HepG2 (cell line): ENCODE measurements around the gene DTWD2. TPM values are rescaled to one million over a fixed set of nuclear protein-coding genes. Genes with fewer than 3 reads are reported as not detected.

Experiments
- ATAC-seq: fragments of 200-7000 bp; cut with Tn5 transposase; 3 replicates; pipeline ENCODE4 v1.9.1; 2020; ENCODE audit warnings: mild to moderate bottlenecking, moderate library complexity
- BruUV-seq: library from RNA; stranded (reverse); fragments of 400-500 nt; replicated peaks from 2 replicates; lab custom pipeline; 2021; lab: Mats Ljungman, UMichigan
- CTCF ChIA-PET: fragments of 300-600 bp; formaldehyde crosslinking; extraction: SDS; loops from one replicate; lab custom pipeline; 2021; ENCODE audit warnings: low total read pairs, inconsistent platforms, low intra/inter-chr PET ratio; lab: Yijun Ruan, JAX
- POLR2A ChIA-PET: fragments of 350-600 bp; sonication (Branson Sonifier 250); formaldehyde crosslinking; loops from one replicate; lab custom pipeline; 2020; ENCODE audit warnings: antibody characterized with exemption, inconsistent platforms; lab: Yijun Ruan, JAX
- DNase-seq: peaks from one replicate; pipeline ENCODE4 v3.0.0-alpha.2; 2015; ENCODE audit warnings: low spot score
- FAIRE-seq: peaks from 3 replicates; lab custom pipeline; 2011; peaks lifted over from hg19 to GRCh38; lab: Jason Lieb, UNC
- H2AFZ ChIP-seq: one replicate; pipeline ENCODE4 v1.6.1; 2011; ENCODE audit warnings: low read length, inconsistent platforms
- H3K27ac ChIP-seq: fragments of 300-600 bp; 3 replicates; pipeline ENCODE4 v1.8.0; 2011; ENCODE audit warnings: mixed run types, mild to moderate bottlenecking, mixed read lengths, low read length, inconsistent platforms; ENCODE audit not compliant: insufficient read depth; ENCODE audit errors: extremely low read length
- H3K27me3 ChIP-seq, 2 experiments: fragments of 200-600 bp in 1 of 2; 2 replicates in 1 of 2; 3 replicates in 1 of 2; pipeline versions ENCODE4 v1.6.0 to v1.8.0; 2011; ENCODE audit warnings: low read length in 2 of 2, mild to moderate bottlenecking in 2 of 2, moderate library complexity in 2 of 2, inconsistent platforms in 1 of 2; ENCODE audit not compliant: insufficient read depth in 2 of 2, control insufficient read depth in 1 of 2
- H3K36me3 ChIP-seq, 2 experiments: fragments of 200-600 bp in 1 of 2; replicated peaks in 1 of 2; 2 replicates in 1 of 2; 3 replicates in 1 of 2; pipeline versions ENCODE4 v1.5.1 to v1.8.0; 2011; ENCODE audit warnings: low read length in 2 of 2, inconsistent platforms in 1 of 2; ENCODE audit not compliant: insufficient read depth in 2 of 2, control insufficient read depth in 1 of 2
- H3K4me1 ChIP-seq: 2 replicates; pipeline ENCODE4 v1.5.1; 2012; ENCODE audit warnings: low read length, inconsistent platforms; ENCODE audit not compliant: insufficient read depth
- H3K4me2 ChIP-seq: 2 replicates; pipeline ENCODE4 v1.6.0; 2011; ENCODE audit warnings: low read depth, low read length, inconsistent platforms
- H3K4me3 ChIP-seq, 3 experiments: fragments of 200-600 bp in 1 of 3; sonication (generic), shearing (Covaris generic) in 1 of 3; replicated peaks in 1 of 3; 2 replicates each; pipeline ENCODE4 v1.5.1; 2011 to 2016; ENCODE audit warnings: low read length in 3 of 3, inconsistent platforms in 2 of 3, low read depth in 2 of 3, mild to moderate bottlenecking in 2 of 3, control low read depth in 1 of 3, mixed read lengths in 1 of 3; ENCODE audit not compliant: insufficient read depth in 1 of 3
- H3K79me2 ChIP-seq: one replicate; pipeline ENCODE4 v1.6.1; 2011; ENCODE audit warnings: low read length, inconsistent platforms; ENCODE audit not compliant: insufficient read depth
- H3K9ac ChIP-seq: 2 replicates; pipeline ENCODE4 v1.6.0; 2011; ENCODE audit warnings: mild to moderate bottlenecking, low read depth, low read length, inconsistent platforms; ENCODE audit not compliant: insufficient read depth
- H3K9me3 ChIP-seq: 2 replicates; pipeline ENCODE4 v1.5.1; 2012; ENCODE audit warnings: mild to moderate bottlenecking, low read length
- H4K20me1 ChIP-seq: 2 replicates; pipeline ENCODE4 v1.6.0; 2011; ENCODE audit warnings: inconsistent platforms, mild to moderate bottlenecking, low read length, moderate library complexity; ENCODE audit not compliant: insufficient read depth
- GFI1 ChIP-seq: sonication (generic); formaldehyde crosslinking; IDR thresholded peaks from 2 replicates; pipeline ENCODE4 v1.5.0; 2020; ENCODE audit warnings: missing genetic modification reagents, mild to moderate bottlenecking, borderline replicate concordance
- HOXD1 ChIP-seq: sonication (generic); formaldehyde crosslinking; IDR thresholded peaks from 2 replicates; pipeline ENCODE4 v1.5.0; 2020; ENCODE audit warnings: missing genetic modification reagents
- NR2F1 ChIP-seq, 2 experiments: fragments of 450-650 bp in 1 of 2; formaldehyde crosslinking in 1 of 2; IDR thresholded peaks; 2 replicates each; pipeline versions ENCODE4 v1.5.0 to v1.6.1; 2016 to 2020; ENCODE audit warnings: mild to moderate bottlenecking in 1 of 2, missing compliant biosample characterization in 1 of 2, missing genetic modification reagents in 1 of 2, moderate library complexity in 1 of 2
- RARA ChIP-seq: IDR thresholded peaks from 2 replicates; pipeline ENCODE4 v1.6.1; 2016; ENCODE audit warnings: missing genetic modification reagents, missing compliant biosample characterization
- SAFB2 ChIP-seq: sonication (generic); formaldehyde crosslinking; IDR thresholded peaks from 2 replicates; pipeline ENCODE4 v1.5.1; 2020; ENCODE audit warnings: missing genetic modification reagents, low read depth, mild to moderate bottlenecking, borderline replicate concordance
- SMARCE1 ChIP-seq: fragments of 450-650 bp; IDR thresholded peaks from 2 replicates; pipeline ENCODE4 v1.6.1; 2017; ENCODE audit warnings: borderline replicate concordance
- SOX5 ChIP-seq: IDR thresholded peaks from 2 replicates; pipeline ENCODE4 v1.6.1; 2016; ENCODE audit warnings: borderline replicate concordance
- ZBTB3 ChIP-seq: sonication (generic); formaldehyde crosslinking; IDR thresholded peaks from 2 replicates; pipeline ENCODE4 v1.4.0; 2020; ENCODE audit warnings: low read depth, mild to moderate bottlenecking, moderate library complexity, missing genetic modification reagents, borderline replicate concordance
- ZNF101 ChIP-seq: sonication (generic); formaldehyde crosslinking; IDR thresholded peaks from 2 replicates; pipeline ENCODE4 v1.4.0; 2020; ENCODE audit warnings: mild to moderate bottlenecking, low read depth, missing genetic modification reagents, borderline replicate concordance
- ZNF256 ChIP-seq: sonication (generic); formaldehyde crosslinking; conservative IDR thresholded peaks from 2 replicates; pipeline ENCODE4 v1.4.0; 2020; ENCODE audit warnings: missing genetic modification reagents
- ZNF337 ChIP-seq: sonication (generic); formaldehyde crosslinking; IDR thresholded peaks from 2 replicates; pipeline ENCODE4 v1.5.1; 2020; ENCODE audit warnings: missing genetic modification reagents, low read depth, mild to moderate bottlenecking, borderline replicate concordance
- ZNF792 ChIP-seq: IDR thresholded peaks from 2 replicates; pipeline ENCODE4 v1.6.1; 2016
- ZSCAN30 ChIP-seq: sonication (generic); formaldehyde crosslinking; IDR thresholded peaks from 2 replicates; pipeline ENCODE4 v1.5.0; 2020; ENCODE audit warnings: mild to moderate bottlenecking, missing genetic modification reagents
- WGBS: methylation state at CpG from one replicate; pipeline ENCODE4 v1.1.6; 2017; ENCODE audit warnings: low lambda C conversion rate; 5-methylcytosine and 5-hydroxymethylcytosine counted together
- in situ Hi-C: cut with HindIII; loops from 2 replicates; pipeline ENCODE4 v1.10.0; 2017; ENCODE audit warnings: low pct_unique_long_range_greater_than_20kb; ENCODE audit not compliant: extremely low pct_ligation_motif_present
- intact Hi-C: fragments of 100-400 bp; cut with micrococcal nuclease; formaldehyde crosslinking; loops from one replicate; pipeline ENCODE4 v1.10.0; 2022; ENCODE audit not compliant: unreplicated experiment
- polyA plus RNA-seq, 8 experiments: library from polyadenylated mRNA; depleted of rRNA in 3 of 8; stranded (reverse) in 7 of 8; unstranded in 1 of 8; fragments of >200 nt; fragmentation: Illumina TruSeq in 4 of 8; extraction: Trizol in 4 of 8; gene quantifications; 2 replicates each; pipeline versions ENCODE4 v1.2.1 to v1.2.3, GENCODE V29; 2011 to 2016; ENCODE audit warnings: low read depth in 4 of 8, missing spikeins in 1 of 8, mixed read lengths in 1 of 8; ENCODE audit not compliant: insufficient read depth in 1 of 8
- total RNA-seq, 5 experiments: library from RNA; depleted of rRNA; stranded (reverse); fragments of >200 nt; fragmentation: Illumina TruSeq; extraction: Trizol; gene quantifications; 2 replicates each; pipeline ENCODE4 v1.2.3, GENCODE V29; 2016; ENCODE audit warnings: low read depth in 1 of 5
- TF ChIP-seq, protein P1 (sequence below): sonication (generic); formaldehyde crosslinking; IDR thresholded peaks from 2 replicates; pipeline ENCODE4 v1.4.0; 2020; ENCODE audit warnings: mild to moderate bottlenecking, missing genetic modification reagents
- TF ChIP-seq, protein P2 (sequence below): sonication (generic); formaldehyde crosslinking; IDR thresholded peaks from 2 replicates; pipeline ENCODE4 v1.5.0; 2020; ENCODE audit warnings: missing genetic modification reagents, mild to moderate bottlenecking, borderline replicate concordance

DTWD2 gene
- total and polyA plus RNA-seq, 2 of the 13 experiments (the other 11 are each of a cell fraction or from before 2014, with no cell fraction given): 1.6 to 6.0 TPM

DNA sequence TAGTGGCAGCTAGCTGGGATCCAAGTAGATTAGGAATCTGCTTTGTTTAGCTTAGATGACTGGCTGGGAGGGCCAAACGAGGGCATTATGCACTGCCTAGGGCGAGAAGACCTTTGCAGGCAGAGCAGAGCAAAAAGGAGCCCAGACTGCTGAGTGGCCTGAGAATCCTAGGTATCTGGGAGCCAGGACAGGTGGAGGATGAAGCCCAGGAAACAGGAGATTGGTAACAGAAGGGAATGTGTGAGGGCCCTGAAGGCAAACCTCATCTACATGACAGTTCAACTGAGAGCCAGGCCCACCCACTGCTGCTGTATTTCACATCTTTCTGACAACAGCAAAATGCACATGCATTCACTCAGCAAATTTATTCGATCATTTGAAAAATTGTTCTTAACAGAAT lies 192.3 kb downstream of the DTWD2 start:
- Histone ChIP-seq H2AFZ (no peak overlapping the region), H3K36me3 (no peaks in the 10 kb centered on the region), H3K4me3 (no peak overlapping the region), H3K9ac (no peak overlapping the region), H3K4me1 (no peaks in the 10 kb centered on the region), H4K20me1 (no peaks in the 10 kb centered on the region), H3K79me2 (no peaks in the 10 kb centered on the region), H3K4me2 (no peak overlapping the region), H3K27me3 (no peaks in the 10 kb centered on the region; a peak in 1 of 5 replicates), H3K27ac (no peak overlapping the region), H3K9me3 (no peaks in the 10 kb centered on the region)
- BruUV-seq: no TSS peak
- ATAC-seq (no peak), FAIRE-seq (no peak), DNase-seq (no peak)
- no peak for TF ChIP-seq ZNF792 (CRISPR knock-in tag)
- TF ChIP-seq HOXD1 (CRISPR knock-in tag): no peak
- TF ChIP-seq, protein P1, sequence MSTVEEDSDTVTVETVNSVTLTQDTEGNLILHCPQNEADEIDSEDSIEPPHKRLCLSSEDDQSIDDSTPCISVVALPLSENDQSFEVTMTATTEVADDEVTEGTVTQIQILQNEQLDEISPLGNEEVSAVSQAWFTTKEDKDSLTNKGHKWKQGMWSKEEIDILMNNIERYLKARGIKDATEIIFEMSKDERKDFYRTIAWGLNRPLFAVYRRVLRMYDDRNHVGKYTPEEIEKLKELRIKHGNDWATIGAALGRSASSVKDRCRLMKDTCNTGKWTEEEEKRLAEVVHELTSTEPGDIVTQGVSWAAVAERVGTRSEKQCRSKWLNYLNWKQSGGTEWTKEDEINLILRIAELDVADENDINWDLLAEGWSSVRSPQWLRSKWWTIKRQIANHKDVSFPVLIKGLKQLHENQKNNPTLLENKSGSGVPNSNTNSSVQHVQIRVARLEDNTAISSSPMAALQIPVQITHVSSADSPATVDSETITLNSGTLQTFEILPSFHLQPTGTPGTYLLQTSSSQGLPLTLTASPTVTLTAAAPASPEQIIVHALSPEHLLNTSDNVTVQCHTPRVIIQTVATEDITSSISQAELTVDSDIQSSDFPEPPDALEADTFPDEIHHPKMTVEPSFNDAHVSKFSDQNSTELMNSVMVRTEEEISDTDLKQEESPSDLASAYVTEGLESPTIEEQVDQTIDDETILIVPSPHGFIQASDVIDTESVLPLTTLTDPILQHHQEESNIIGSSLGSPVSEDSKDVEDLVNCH: no peak
- no peak for TF ChIP-seq ZNF256
- TF ChIP-seq ZBTB3 (CRISPR knock-in tag): no peak
- TF ChIP-seq SAFB2 (CRISPR knock-in tag): no peak
- ChIA-PET POLR2A (no interaction called here), CTCF (no interaction called here)
- WGBS: 5% methylated on average over 3 of the region's 3 CpGs
- intact Hi-C loops (loop anchor here (10.0 kb wide), 1 partner anchor 181 kb away; no protein-coding TSS in a partner anchor), in situ Hi-C loops (no loop called here)

DNA sequence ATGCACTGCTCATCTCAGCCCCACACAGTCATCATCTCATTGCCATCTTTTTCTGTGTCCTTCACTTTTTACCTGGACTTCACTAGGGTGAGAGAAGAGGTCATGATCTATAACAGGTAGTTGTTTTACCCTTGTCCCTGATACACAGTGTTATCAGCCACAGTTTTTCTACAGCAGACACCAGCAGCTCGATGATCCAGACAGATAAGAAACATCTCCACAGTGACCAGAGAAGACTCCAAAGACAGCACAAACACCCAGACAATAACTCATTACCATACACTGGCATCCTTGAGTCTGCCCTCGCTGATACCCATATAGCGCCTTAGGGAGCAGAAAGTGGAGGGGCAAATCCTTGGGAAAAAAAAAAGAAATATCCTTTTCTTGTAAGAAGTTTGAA lies 194.1 kb downstream of the DTWD2 start:
- ATAC-seq: no peak
- H3K4me1 ChIP-seq: no peaks in the 10 kb centered on the region
- H3K4me2 ChIP-seq: no peak overlapping the region
- H2AFZ ChIP-seq: no peak overlapping the region
- BruUV-seq: no TSS peak
- no peak overlapping the region for H3K27ac ChIP-seq
- in situ Hi-C loops (no loop called here), intact Hi-C loops (loop anchor here (10.0 kb wide), 1 partner anchor 179 kb away; no protein-coding TSS in a partner anchor)
- H3K4me3 ChIP-seq: no peak overlapping the region
- no peak for DNase-seq
- no peaks in the 10 kb centered on the region for H3K79me2 ChIP-seq
- ChIA-PET CTCF (no interaction called here), POLR2A (no interaction called here)
- FAIRE-seq: no peak
- no peaks in the 10 kb centered on the region for H3K36me3 ChIP-seq
- H3K9me3 ChIP-seq: no peaks in the 10 kb centered on the region
- no peaks in the 10 kb centered on the region for H4K20me1 ChIP-seq
- 38% methylated on average over 3 of the region's 3 CpGs for WGBS
- no peak overlapping the region for H3K9ac ChIP-seq
- no peaks in the 10 kb centered on the region; a peak in 1 of 5 replicates for H3K27me3 ChIP-seq
- no peak for TF ChIP-seq GFI1 (CRISPR knock-in tag)
- no peak for TF ChIP-seq ZNF337 (CRISPR knock-in tag)
- no peak for TF ChIP-seq NR2F1 (CRISPR knock-in tag; IDR thresholded peaks at IDR 0.05)
- TF ChIP-seq, protein P2, sequence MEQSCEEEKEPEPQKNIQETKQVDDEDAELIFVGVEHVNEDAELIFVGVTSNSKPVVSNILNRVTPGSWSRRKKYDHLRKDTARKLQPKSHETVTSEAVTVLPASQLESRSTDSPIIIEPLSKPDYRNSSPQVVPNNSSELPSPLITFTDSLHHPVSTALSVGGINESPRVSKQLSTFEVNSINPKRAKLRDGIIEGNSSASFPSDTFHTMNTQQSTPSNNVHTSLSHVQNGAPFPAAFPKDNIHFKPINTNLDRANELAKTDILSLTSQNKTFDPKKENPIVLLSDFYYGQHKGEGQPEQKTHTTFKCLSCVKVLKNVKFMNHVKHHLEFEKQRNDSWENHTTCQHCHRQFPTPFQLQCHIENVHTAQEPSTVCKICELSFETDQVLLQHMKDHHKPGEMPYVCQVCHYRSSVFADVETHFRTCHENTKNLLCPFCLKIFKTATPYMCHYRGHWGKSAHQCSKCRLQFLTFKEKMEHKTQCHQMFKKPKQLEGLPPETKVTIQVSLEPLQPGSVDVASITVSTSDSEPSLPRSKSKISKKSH (CRISPR knock-in tag): no peak
- TF ChIP-seq ZSCAN30 (CRISPR knock-in tag): no peak
- TF ChIP-seq SOX5 (CRISPR knock-in tag): no peak
- no peak for TF ChIP-seq ZNF101 (CRISPR knock-in tag)
- TF ChIP-seq RARA (CRISPR knock-in tag): no peak
- TF ChIP-seq SMARCE1: no peak
